Measurements from ENCODE around the gene GABARAP.

GRCh38 chr17:7260651-7261378 is 18.6 kb upstream of the GABARAP start:
- no peak for TF ChIP-seq CTCF (conservative IDR thresholded peaks at IDR 0.05 in 1 of 2, IDR thresholded peaks at IDR 0.05 in 1 of 2; ENCODE audit: low read depth in 1 of 2, low read length in 2 of 2)
- no peak for TF ChIP-seq EZH2 (IDR thresholded peaks at IDR 0.05; ENCODE audit: low read length, missing control alignments)

Measured in fibroblast of lung (primary cell).